ENCODE data around the gene PTCH2. TPM values are rescaled to one million over a fixed set of nuclear protein-coding genes. Genes with fewer than 3 reads are reported as not detected.
A peak's percentile ranks its signal among the peaks of the same experiment; 100 is the strongest.

Gene PTCH2
- total RNA-seq, 1 experiment from 2014 or later = 1.1 TPM

GRCh38 chr1:44786138-44786840 lies 56.8 kb downstream of the PTCH2 start:
- Mint-ChIP-seq H3K9me3 (no peaks in the 10 kb centered on the region), H3K4me3 (peak overlapping the region; percentile 70), H3K27ac (no peak overlapping the region; the same call in 1 of the 2 replicates), H3K36me3 (no peaks in the 10 kb centered on the region; the same call in 1 of the 2 replicates), H3K4me1 (peaks cover 35% of the 10 kb centered on the region), H3K27me3 (ENCODE audit: low read depth) (peaks cover 12% of the 10 kb centered on the region)
- ChIA-PET POLR2A (interaction anchor here (0.7 to 1.9 kb wide), 4 partner anchors 11 to 33 kb away, joined by 3 to 10 read pairs (median 6); partner anchors contain the start of genes DYNLT4 and PLK3), CTCF (interaction anchor here (0.6 to 3.7 kb wide), 22 partner anchors 10 to 517 kb away, joined by 3 to 21 read pairs (median 4); partner anchors contain the start of genes BTBD19, DYNLT4, HECTD3 and PLK3)
- ATAC-seq (peak; percentile 50), DNase-seq (ENCODE audit: low spot score) (peak; percentile 88)
- TF ChIP-seq ZNF532 (CRISPR knock-in tag; IDR thresholded peaks at IDR 0.05; ENCODE audit: borderline replicate concordance) (no peak), CREB1 (CRISPR knock-in tag; IDR thresholded peaks at IDR 0.05) (no peak), SP1 (CRISPR knock-in tag; conservative IDR thresholded peaks at IDR 0.05) (peak; percentile 40; the same call in 1 of the 2 replicates), STAT6 (CRISPR knock-in tag; conservative IDR thresholded peaks at IDR 0.05; ENCODE audit: low read depth) (0 out of 2 replicates have a peak, but pooled peaks have one; percentile 57), SMAD3 (CRISPR knock-in tag; IDR thresholded peaks at IDR 0.05; ENCODE audit: borderline replicate concordance) (peak; percentile 88), ZNF232 (CRISPR knock-in tag; IDR thresholded peaks at IDR 0.05) (peak; percentile 85; the same call in 1 of the 2 replicates), HMGA2 (CRISPR knock-in tag; IDR thresholded peaks at IDR 0.05) (no peak), ZNF138 (CRISPR knock-in tag; conservative IDR thresholded peaks at IDR 0.05) (peak; percentile 77; the same call in 1 of the 2 replicates), ZNF423 (CRISPR knock-in tag; IDR thresholded peaks at IDR 0.05) (peak; percentile 93), USF2 (CRISPR knock-in tag; IDR thresholded peaks at IDR 0.05) (peak; percentile 62), CREM (CRISPR knock-in tag; IDR thresholded peaks at IDR 0.05) (0 out of 2 replicates have a peak, but pooled peaks have one; percentile 31), TEAD4 (CRISPR knock-in tag; IDR thresholded peaks at IDR 0.05) (no peak), E2F5 (CRISPR knock-in tag; IDR thresholded peaks at IDR 0.05) (0 out of 2 replicates have a peak, but pooled peaks have one; percentile 71), AFF4 (CRISPR knock-in tag; IDR thresholded peaks at IDR 0.05; ENCODE audit: borderline replicate concordance) (peak; percentile 61; the same call in 1 of the 2 replicates), CTCF (IDR thresholded peaks at IDR 0.05) (peak; percentile 100), ZMAT4 (CRISPR knock-in tag; IDR thresholded peaks at IDR 0.05) (no peak), NR2C2 (CRISPR knock-in tag; IDR thresholded peaks at IDR 0.05) (no peak)

Measured in WTC11 (cell line).